ENCODE measurements around the gene SRPRB. TPM values are rescaled to one million over a fixed set of nuclear protein-coding genes. Genes with fewer than 3 reads are reported as not detected.

Gene SRPRB
- total and polyA plus RNA-seq, 2 donors (not counting 3 experiments of a cell fraction or from before 2014, with no cell fraction given) = 22.7 to 69.2 TPM

DNA sequence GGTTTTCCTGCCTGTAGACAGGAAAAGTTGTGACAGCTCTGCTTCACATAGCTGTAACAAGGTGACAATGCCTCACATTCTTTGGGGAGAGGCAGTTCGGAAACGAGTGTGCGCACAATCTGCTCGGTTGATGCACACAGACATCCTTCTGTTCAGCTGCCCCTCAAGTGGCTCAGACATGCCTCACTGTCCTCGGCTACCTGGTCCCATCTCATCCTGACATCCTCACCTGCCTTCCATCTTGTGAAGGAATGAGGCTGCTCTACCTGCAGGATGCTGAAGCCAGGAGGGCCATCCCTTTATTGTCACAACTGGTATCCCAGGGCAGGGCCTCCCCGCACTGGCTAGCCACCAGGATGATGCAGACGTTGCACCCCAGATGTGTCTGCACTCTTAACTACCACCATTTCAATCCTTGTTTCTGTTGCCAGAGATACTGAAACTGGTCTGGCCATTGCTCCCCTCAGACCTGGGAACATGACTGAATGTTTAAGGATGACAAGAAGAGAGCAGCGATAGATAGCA, 19.4 kb downstream of the SRPRB start:
- no peaks in the 10 kb centered on the region for H3K9me3 ChIP-seq (replicated peaks; ENCODE audit: control insufficient read depth, insufficient read depth, low read length)
- no peaks in the 10 kb centered on the region for H3K9me1 ChIP-seq (replicated peaks; ENCODE audit: control insufficient read depth, extremely low read depth, insufficient read depth, low read length)
- no peak overlapping the region for H3K9ac ChIP-seq (replicated peaks; ENCODE audit: extremely low read depth, insufficient read depth, low read length)
- BruUV-seq (replicated peaks) = no TSS peak
- dilution Hi-C loops (cut with MboI; ENCODE audit: extremely low pct_ligation_motif_present, low sequenced_read_pairs) (no loop called here), intact Hi-C loops (cut with micrococcal nuclease) (no loop called here)
- peaks cover 2 to 16% of the 10 kb centered on the region in 2 experiments for H3K36me3 ChIP-seq (ENCODE audit: control insufficient read depth in 2 of 2, extremely low read depth in 1 of 2, insufficient read depth in 2 of 2, low read length in 2 of 2)
- DNase-seq (ENCODE audit: low read depth, low spot score) (no peak), FAIRE-seq (no peak)
- H3K27ac ChIP-seq (ENCODE audit: insufficient read depth, low read depth, low read length) = no peak overlapping the region
- H3K4me1 ChIP-seq (ENCODE audit: control insufficient read depth, extremely low read depth, insufficient read depth, low read length) = no peaks in the 10 kb centered on the region
- H3K4me3 ChIP-seq (replicated peaks in 1 of 3; ENCODE audit: insufficient read depth in 1 of 3, low read depth in 1 of 3, low read length in 3 of 3) = no peak overlapping the region
- no peak overlapping the region for H2AFZ ChIP-seq (ENCODE audit: low read depth, low read length)
- no peaks in the 10 kb centered on the region for H3K79me2 ChIP-seq (ENCODE audit: control insufficient read depth, insufficient read depth, low read length)
- H4K20me1 ChIP-seq (replicated peaks; ENCODE audit: control insufficient read depth, extremely low read depth, insufficient read depth, low read length) = no peaks in the 10 kb centered on the region
- ChIA-PET CTCF (interaction anchor here (0.7 kb wide), 1 partner anchor 81 kb away, joined by 3 read pairs; no protein-coding TSS in a partner anchor), POLR2A (no interaction called here)
- H3K4me2 ChIP-seq (ENCODE audit: insufficient read depth, low read length) = no peak overlapping the region
- TF ChIP-seq POLR2AphosphoS5 (IDR thresholded peaks at IDR 0.05; ENCODE audit: insufficient read depth, low read depth, low read length) = no peak
- TF ChIP-seq EZH2 (IDR thresholded peaks at IDR 0.05; ENCODE audit: borderline replicate concordance, low read depth, low read length, severe bottlenecking) = no peak
- TF ChIP-seq, protein P1, sequence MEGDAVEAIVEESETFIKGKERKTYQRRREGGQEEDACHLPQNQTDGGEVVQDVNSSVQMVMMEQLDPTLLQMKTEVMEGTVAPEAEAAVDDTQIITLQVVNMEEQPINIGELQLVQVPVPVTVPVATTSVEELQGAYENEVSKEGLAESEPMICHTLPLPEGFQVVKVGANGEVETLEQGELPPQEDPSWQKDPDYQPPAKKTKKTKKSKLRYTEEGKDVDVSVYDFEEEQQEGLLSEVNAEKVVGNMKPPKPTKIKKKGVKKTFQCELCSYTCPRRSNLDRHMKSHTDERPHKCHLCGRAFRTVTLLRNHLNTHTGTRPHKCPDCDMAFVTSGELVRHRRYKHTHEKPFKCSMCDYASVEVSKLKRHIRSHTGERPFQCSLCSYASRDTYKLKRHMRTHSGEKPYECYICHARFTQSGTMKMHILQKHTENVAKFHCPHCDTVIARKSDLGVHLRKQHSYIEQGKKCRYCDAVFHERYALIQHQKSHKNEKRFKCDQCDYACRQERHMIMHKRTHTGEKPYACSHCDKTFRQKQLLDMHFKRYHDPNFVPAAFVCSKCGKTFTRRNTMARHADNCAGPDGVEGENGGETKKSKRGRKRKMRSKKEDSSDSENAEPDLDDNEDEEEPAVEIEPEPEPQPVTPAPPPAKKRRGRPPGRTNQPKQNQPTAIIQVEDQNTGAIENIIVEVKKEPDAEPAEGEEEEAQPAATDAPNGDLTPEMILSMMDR (IDR thresholded peaks at IDR 0.05; ENCODE audit: extremely low read depth in 1 of 2, insufficient read depth in 1 of 2, low read depth in 1 of 2, low read length in 2 of 2) = no peak
- TF ChIP-seq POLR2A (IDR thresholded peaks at IDR 0.05; ENCODE audit: low read depth, low read length) = no peak
- TF ChIP-seq GATA2 (IDR thresholded peaks at IDR 0.05; ENCODE audit: insufficient read depth, insufficient read length, low read depth, low read length) = no peak
- TF ChIP-seq, protein P2, sequence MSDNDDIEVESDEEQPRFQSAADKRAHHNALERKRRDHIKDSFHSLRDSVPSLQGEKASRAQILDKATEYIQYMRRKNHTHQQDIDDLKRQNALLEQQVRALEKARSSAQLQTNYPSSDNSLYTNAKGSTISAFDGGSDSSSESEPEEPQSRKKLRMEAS (IDR thresholded peaks at IDR 0.05; ENCODE audit: insufficient read depth, insufficient read length) = no peak
- no peak for TF ChIP-seq JUN (IDR thresholded peaks at IDR 0.05; ENCODE audit: borderline replicate concordance, insufficient read depth, insufficient read length, low read depth)
- no peak for TF ChIP-seq FOS (IDR thresholded peaks at IDR 0.05; ENCODE audit: borderline replicate concordance, insufficient read depth, low read length)
- TF ChIP-seq MYC (IDR thresholded peaks at IDR 0.05; ENCODE audit: low read depth, low read length) = no peak
- no peaks in the 10 kb centered on the region for H3K27me3 ChIP-seq (ENCODE audit: control insufficient read depth in 2 of 2, insufficient read depth in 2 of 2, low read length in 2 of 2)
